Breast epithelium (tissue), 3 donors: ENCODE measurements around the gene RNF220.

Experiments
- CTCF ChIP-seq, 3 donors: fragments of 450-650 bp; IDR thresholded peaks; one replicate each; pipeline ENCODE4 v1.5.1; 2016 to 2017; ENCODE audit warnings: antibody characterized with exemption in 3 of 3, mild to moderate bottlenecking in 3 of 3, moderate library complexity in 3 of 3
- POLR2A ChIP-seq: fragments of 450-650 bp; IDR thresholded peaks from one replicate; pipeline ENCODE4 v1.6.1; 2016; ENCODE audit warnings: antibody characterized with exemption, mild to moderate bottlenecking, moderate library complexity
- POLR2AphosphoS5 ChIP-seq, 3 donors: sonication (generic); formaldehyde crosslinking; IDR thresholded peaks; one replicate each; pipeline ENCODE4 v1.6.1; 2017; ENCODE audit warnings: antibody characterized with exemption in 3 of 3

DNA sequence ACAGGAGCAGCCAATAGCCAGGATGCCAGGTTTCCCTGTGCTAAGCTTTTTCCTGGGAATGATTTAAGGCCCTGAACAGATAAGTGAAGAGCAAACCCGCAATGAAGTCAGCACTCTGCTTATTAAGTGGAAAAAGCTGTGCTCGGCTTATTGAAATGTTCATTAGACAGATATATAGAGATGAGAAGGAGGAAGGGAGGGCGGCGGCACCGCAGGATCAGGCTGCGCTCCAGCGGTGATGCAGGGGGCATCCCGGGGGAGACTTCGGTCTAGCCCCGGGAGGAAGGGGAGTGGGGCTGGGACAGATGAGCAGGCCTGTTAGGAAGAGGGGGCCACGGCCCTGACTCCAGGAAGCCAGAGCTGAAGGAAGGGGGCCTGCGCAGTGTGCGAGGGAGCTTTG is 154.3 kb downstream of the RNF220 start:
- no peak for TF ChIP-seq POLR2AphosphoS5 (IDR thresholded peaks at IDR 0.05)
- TF ChIP-seq CTCF (IDR thresholded peaks at IDR 0.05): no peak
- TF ChIP-seq POLR2A: no peak
